Body of pancreas (tissue), 4 donors: ENCODE data around the gene ERC2.

Experiments
- CTCF ChIP-seq, 7 experiments: fragments of 450-650 bp in 4 of 7; fragments of 200-600 bp in 3 of 7; sonication (generic) in 3 of 7; IDR thresholded peaks; one replicate each; pipeline ENCODE4 v1.5.1; 2016 to 2019; ENCODE audit warnings: antibody characterized with exemption in 7 of 7
- POLR2A ChIP-seq, 3 donors: fragments of 450-650 bp; IDR thresholded peaks; one replicate each; pipeline ENCODE4 v1.6.1; 2016; ENCODE audit warnings: antibody characterized with exemption in 3 of 3, mild to moderate bottlenecking in 2 of 3

DNA sequence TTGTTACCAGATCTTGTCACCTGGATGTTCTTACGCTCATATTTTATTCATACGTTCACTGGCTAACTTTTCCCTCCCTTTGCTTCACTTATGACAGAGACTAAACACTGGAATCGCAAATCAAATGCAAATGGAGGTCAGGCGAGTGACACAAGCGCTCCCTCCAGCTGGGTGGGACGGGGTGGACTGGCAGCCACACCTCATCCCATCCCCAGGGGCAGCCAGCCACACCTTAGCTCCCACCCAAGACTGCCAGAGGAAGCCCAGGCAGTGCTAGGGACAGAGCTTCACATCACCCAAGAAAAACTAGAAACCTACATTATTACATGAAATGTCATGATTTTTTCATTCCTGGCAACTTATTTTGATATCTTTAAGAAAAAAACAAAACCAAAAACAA, 366.2 kb downstream of the ERC2 start:
- TF ChIP-seq CTCF (IDR thresholded peaks at IDR 0.05) (no peak), POLR2A (IDR thresholded peaks at IDR 0.05) (no peak)
